H4 (cell line): ENCODE measurements around the gene CCDC149. TPM values are rescaled to one million over a fixed set of nuclear protein-coding genes. Genes with fewer than 3 reads are reported as not detected.
A peak's percentile ranks its signal among the peaks of the same experiment; 100 is the strongest.

Source experiments
- DNase-seq: peaks from one replicate; pipeline ENCODE4 v3.0.0-alpha.2; 2015; ENCODE audit warnings: low spot score
- total RNA-seq: library from RNA; depleted of rRNA; stranded (reverse); fragments of >200 nt; shearing (Covaris generic); gene quantifications from 2 replicates; pipeline ENCODE4 v1.2.3, GENCODE V29; 2014

CCDC149 gene
- total RNA-seq, 1 experiment from 2014 or later: 3.3 TPM

DNA sequence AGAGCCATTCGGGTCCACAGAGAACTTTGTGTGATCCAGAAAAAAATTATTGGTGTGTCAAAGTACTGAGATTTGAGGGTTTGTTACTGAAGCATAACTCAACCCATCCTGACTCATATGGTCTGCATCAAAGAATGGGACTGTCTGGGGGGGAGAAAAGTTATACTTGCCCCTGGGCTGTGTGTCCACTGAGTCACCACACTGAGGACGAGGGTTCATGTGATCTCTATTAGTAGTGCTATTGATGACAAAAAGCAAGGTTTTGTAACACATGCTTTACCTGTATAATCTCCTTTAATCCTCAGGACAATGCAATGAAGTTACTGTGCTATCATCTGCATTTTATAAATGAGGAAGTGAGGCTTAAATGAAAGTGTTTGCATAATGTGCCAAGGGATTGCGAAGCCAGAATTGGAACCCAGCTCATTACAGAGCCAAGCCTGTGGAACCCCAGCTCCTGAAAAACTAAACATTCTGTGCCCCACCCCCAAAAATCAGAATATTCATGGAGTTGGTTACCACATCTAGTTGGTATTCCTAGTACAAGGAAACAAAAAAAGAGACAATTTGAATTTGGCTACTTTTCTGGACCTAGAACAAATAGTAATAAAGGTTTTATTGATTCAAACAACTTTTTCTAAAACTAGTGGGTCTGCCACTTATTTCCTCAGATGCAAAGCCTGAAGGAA is 31.2 kb downstream of the CCDC149 start:
- no peak for DNase-seq

DNA sequence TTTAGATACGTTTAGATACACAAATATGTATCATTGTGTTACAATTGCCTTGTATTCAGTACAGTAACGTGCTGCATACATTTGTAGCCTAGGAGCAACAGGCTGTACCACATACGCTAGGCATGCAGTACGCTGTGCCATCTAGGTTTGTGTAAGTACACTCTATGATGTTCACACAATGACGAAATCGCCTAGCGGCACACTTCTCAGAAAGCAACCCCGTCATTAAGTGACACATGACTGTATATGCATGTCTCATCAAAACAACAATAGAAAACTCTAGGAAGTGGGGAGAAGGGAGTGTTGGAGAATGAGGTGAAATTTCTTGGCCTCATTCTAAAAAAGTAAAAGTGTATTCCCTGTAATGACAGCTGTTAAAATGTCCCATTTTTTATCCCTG is 32.7 kb downstream of the CCDC149 start:
- DNase-seq: no peak

DNA sequence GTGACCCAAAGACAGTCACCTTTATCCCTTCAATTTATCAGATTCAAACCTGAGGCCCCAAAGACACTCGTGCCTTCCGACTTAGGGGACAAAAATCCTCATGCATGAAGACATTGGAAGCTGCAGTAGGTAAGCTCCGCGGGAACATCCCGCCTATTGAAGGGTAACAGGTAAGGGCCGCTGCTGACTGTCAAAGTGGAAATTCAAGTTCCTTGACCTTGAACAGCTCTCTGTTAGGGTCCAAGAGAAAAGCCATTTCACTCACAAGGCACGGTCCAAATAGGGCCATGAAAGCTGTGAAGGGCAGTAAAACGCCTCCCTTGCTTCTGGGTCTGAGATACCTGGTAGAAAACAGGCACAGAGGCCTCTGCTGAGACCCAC is 34.2 kb downstream of the CCDC149 start:
- no peak for DNase-seq

DNA sequence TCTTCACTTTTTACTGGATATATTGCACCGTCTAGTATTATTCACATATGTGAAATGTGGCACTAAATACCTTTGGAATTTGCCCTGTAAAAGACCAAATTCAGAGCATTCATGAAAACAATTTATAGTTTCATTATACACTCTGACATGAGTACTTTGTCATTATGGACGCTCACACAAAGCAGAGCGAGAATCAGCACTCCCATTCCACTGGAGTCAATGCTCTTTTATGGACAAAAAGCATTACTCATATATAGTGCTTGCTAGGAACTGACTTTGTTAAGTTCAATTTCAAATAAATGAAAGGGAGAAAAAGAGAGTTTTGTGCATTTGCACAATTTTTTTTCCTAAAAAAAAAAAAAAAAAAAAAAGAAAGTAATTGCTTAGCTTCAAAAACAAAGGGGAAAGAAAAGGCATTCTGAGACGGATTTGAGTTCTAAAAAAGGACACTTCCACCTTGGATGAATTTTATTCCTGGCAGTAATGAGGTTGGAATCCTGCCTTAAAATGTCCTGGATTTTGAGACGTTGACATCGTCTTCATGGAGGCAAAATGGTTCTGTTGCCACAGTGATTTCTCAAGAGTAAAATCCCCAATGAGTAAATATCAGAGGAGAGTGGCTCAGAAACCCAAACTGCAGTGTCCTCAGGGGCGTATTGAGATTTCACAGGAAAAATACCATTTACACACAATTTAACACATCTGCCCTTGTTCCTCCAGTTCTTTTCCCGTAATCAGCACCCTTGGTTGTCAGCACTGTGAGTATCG is 34.8 kb downstream of the CCDC149 start:
- no peak for DNase-seq

DNA sequence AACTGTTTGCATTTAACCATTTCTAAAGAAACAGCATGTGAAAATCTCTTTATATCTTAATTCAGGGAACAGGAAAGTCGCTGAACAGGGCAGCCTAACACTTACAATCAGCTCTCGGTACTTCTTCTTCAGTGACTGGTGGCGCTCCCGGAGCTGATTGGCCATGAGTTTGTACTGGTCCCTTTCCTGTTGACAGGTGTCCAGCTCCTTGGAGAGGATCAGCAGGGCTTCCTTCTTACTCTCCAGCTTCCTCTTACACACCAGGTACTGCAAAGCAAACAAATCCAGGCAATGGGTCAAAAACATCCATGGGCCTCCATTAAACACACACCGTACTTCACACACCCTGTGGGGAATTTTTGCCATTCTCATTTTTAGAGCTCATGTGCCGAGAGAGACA is 36.4 kb downstream of the CCDC149 start:
- DNase-seq: no peak

DNA sequence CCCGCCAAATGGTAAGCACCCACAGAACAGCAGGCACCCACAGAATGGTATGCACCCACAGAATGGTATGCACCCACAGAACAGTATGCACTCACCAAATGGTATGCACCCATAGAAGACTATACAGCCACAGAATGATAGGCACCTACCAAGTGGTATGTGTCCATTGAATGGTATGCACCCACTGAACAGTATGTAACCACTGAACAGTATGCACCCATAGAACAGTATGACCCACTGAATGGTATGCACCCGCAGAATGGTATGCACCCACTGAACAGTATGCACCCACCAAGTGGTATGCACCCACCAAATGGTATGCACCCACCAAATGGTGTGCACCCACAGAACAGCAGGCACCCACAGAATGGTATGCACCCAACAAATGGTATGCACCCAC is 40.1 kb downstream of the CCDC149 start:
- no peak for DNase-seq

DNA sequence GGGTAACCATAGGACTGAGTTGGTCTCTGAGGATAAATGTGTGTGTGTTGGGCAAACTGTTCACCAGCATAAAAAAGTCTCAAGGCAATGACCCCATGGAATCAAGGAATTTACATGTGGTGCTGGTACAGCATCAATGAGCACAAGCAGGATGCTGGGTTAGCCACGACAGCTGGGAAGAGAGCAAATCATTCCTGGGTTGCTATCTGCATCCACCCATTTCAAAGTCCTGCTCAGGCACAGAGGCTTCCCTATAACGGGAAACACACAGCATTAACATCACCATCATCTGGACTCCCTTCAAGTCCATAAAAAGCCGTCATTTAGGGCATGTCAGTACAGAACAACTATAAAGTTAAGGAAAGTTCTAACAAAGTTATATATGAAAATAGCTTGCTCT is 41.6 kb downstream of the CCDC149 start:
- DNase-seq: no peak

DNA sequence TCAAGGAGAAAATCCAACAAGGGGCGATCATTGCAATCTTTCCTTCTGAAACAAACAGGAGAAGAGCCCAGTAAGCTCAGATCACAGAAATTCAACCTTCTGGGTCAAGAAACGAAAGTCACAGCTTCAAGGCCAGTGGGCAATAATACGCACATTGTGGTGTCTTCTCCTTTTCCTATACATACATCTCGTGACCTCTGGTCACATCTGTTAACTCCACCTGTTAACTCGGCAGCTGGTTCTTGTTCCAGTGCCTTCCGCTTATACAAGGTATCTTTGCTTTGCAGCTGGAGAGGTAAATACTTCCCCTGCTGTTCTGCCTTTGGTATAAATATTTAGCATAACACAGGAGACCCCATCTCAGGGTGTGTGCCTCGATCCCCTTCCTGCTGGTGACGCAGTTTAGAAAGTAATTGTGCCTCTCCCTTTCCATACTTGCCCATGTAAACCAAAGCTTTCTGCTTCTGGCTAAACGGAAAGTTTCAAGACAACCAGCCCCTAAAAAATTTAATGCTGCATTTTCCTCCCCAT is 45.0 kb downstream of the CCDC149 start:
- DNase-seq: no peak

DNA sequence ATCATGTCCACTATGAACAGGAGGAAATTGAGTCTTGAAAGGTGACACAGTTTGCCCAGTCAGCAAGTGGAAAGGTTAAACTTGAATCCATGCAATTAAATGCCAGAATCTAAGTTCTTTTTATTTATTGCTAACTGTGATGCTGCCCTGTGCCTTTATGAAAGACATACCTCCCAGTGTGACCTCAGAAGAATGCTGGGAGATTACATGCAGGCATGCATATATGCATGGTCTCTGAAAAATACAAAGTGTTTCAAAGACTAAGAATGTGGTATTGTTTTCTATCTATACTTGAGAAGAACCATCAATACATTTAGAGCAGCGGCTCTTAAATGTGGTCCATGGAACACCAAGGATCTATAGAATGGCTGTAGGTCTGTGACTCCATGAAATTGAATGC is 45.6 kb downstream of the CCDC149 start:
- no peak for DNase-seq

DNA sequence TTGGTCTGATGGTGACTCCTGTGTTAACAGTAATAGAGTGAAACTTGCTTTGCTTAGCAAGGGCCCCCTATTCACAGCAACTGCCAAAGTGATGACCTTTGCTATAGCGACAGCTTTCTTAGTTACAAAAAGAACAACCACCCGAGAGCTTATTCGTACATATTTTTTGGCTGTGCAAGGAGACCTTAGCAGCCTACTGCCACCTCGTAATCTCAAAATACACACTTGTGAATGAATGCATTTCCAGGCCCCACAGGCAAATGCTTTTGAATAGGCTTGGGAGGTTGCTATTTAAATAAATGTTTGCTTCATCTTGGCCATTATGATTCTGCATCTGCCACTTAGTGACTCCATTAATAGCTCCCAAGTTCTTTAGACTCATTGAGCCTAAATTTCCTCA is 47.4 kb downstream of the CCDC149 start:
- DNase-seq: no peak

DNA sequence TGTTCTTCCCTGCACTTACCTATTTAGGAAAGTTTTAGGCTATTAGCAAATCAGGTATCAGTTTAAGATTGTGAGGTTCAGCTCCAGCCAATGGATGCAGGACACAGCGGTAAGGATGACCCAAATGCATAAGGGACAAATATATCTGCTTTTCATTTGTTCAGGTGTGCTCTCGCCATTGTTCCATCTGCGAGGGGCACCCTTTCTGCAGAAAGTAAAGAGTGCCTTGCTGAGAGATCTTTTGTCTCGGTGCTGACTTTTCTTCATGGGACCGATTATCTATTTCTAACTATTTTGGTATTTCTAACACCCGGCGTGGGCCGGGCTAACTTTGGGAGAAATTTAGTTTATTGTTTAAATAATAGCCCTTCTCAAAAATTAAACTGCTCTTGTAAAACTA is 49.0 kb downstream of the CCDC149 start:
- DNase-seq: no peak

DNA sequence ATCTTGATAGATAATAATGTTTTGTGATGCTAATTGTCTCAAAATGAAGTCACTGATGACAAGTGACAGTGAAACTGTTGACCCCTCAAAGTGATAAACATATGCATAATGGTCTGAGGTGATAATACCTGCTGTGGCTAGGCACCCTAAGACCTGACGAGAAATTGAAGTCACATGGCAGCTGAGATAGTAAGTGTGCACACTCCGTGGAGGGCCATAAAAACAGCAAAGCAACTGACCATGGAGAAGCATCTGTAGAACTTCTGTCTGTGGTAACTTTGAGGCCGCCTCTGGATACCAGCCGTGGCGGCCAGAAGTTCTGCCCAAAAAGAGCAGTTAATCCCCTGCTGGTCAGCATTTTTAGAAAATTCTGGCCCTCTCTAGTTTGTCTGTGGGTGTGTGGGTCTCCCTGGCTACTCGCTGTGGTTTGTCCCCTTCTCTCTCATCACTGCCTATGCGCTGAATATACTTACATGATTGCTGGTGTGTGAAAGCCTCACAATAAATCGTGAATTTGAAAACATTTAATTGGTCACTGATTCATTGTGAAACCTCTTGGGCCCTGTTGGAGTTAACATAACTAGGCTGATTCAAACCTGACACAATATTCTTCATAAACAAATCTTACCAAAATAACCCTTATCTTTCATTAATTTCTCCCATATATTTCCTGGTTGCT is 50.6 kb downstream of the CCDC149 start:
- DNase-seq: no peak

DNA sequence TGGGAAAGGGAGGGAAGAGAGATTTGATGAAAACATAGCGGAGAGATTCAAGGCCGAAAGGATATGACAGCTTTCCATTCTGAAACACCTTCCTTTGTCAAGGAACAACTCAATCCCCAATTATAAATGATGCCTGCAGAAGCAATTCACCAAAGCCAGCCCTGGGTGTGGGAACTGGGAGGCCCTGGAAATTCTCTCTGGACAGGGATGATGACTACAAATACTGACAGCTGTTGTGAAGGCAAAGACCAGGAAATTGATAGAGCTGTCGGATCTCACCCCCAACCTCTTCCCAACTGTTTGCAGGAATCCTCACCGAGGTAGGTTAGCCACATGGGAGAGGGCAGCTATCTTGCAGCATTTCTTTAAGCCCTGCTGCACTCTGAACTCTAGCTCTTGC is 54.3 kb downstream of the CCDC149 start:
- DNase-seq: no peak

DNA sequence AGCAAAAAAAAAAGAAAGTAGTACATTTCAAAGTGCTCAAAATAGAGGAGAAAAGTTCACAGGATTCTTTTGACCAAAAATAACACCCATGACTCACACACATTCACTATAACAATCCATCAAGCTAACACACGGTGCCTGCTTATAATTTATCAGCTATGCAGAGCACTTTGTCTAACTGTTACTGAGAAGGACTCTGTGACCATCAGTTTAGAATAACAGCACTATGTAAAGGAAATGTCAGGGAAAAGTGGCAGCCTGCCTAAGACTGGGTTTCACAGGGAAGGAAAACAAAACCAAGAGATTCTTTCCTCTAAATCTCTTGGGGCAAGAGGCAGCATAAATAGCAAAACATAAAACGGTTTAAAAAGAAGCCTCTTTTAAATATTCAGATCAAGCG is 54.8 kb downstream of the CCDC149 start:
- peak; percentile 65 for DNase-seq

DNA sequence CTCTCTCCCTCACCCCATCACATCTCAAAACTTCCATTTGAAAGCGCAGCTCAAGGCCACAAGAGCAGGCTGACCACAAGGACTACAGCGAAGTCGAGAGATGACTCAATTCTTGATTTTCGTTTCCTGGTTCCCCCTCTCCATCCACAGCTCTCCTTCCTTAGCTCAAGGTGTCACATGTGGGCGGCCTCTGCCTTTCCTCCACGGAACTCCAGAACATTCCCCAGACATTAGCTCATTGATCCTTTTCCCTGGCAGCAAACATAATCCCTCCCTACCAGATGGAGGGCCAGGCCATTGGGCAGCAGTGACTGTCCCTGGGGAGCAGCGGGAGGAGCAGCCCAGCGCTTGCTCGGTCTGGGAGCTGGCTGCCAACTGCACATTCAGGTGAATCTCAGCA is 56.3 kb downstream of the CCDC149 start:
- DNase-seq: peak; percentile 88

DNA sequence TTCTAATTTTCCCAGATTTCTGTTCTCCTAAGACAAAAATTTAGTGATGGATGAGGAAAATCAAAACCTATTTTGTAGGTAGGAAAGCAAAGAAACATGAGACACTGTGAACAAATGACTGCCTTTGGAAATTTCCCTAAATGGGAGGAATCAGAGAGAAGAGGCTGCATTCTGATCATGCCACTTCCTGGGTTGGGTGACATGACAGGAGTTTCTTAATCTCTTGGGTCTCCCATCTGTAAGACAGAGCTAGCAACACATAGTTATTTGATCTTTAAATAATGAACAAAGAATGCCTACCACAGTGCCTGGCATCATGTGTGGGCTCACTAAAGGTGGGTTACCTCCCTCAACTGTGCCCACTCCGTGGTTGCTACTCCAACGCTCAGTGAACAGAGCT is 57.1 kb downstream of the CCDC149 start:
- no peak for DNase-seq

DNA sequence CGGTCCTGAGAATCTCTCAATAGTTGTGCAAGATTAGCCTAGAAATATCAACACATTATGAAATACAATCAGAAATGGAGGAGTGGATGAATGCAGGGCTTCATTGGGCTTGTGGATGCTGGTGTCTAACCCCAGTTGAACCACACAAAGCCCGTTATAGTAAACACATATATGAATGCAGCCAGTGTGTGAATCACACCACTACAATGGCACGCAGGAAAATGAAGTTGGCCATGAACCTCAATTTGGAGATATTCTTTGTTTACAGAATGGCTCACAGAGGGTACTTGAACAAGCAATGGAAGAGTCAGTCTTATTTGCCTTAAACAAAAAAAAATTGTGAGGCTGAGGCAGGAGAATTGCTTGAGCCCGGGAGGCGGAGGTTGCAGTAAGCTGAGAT is 59.7 kb downstream of the CCDC149 start:
- peak; percentile 88 for DNase-seq

DNA sequence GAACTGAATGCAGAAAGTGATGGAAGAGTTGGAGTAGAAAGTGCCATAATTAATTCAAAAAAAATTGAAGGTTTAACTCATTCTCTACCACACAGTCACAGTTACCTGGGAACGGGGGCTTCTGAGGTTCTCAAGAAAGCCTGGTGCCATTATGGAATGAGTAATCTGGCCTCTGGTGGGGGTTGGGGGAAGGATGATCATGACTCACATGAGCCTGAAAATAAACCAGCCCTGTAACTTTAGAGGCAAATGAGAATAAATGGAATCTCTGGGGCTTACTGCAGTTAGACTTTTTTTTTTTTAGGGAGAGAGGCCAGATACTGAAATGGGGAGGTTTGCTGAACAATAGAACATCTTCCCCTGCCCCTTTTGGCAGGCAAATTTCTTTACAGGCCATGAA is 62.2 kb downstream of the CCDC149 start:
- DNase-seq: peak; percentile 85

DNA sequence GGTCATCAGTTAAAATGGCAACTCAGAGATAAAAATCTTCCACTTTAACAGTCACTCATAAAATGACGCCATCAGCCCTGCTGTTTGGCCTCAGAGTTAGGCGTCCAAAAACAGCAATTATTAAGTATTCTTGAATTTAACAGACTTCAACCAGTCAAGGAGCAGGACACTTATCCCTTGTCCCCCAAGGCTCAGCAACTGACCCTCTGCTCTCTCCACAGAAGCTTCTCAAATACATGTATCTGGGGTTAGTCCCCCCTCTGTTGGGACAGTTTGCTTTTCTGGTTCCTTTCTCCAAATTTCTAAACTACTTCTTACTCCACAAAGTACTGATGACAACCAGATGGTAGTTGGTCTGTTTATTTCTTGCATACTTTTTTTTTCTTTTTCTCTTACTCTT is 63.1 kb downstream of the CCDC149 start:
- DNase-seq: no peak

DNA sequence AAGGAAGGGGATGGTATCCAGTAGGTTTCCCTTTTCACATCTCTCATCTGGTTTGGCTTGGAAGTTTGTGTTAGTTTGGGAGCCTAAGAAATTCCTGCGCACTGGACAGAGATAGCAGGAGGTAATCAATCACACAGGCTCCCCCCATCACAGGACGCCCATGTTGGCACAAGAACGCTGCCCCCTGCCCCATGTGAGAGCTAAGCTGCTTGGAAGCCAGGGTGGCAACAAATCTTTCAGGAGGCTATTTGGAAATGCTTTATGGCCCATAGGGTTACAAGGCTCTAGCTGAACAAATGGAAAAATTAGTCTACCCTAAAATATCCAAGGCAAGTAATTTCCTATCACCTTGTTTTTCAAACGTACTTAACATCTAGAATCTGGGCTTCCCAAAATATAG is 63.5 kb downstream of the CCDC149 start:
- no peak for DNase-seq

DNA sequence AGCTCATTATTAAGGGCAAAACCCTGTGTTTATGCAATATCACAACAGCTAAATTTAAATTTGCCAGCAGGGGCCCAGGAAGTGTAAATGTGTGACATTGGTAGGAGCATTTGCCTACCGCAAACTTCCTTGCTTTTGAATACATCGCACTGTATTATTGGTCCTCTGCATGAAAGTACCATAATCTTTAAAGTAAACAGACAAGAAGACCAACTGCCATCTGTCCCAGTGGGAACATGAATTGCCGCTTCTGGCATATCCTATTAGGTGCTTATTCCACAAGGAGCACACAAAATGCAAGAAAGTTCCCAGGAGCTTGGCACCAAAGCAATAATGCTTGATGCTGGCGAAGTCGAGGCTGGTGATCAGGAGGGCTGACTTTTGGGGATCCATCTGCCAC is 66.1 kb downstream of the CCDC149 start:
- DNase-seq: no peak

DNA sequence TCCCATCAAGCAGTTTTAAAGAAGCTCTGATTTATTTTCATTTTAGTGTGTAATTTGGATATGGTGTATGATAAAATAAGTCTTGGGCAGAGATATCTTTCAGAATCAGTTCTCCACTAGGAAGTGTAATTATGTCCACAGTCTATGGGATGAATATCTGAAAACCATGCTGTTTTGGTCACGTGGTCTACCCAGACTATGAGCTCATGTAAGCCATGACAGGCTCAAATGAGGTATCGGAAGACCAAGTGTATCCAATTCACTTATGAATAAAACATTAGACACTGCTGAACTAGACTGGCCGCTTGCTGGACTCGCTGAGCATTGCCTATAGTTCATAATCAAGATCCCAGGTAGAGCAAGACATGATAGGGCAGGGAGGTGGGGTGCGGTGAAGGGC is 66.9 kb downstream of the CCDC149 start:
- no peak for DNase-seq

DNA sequence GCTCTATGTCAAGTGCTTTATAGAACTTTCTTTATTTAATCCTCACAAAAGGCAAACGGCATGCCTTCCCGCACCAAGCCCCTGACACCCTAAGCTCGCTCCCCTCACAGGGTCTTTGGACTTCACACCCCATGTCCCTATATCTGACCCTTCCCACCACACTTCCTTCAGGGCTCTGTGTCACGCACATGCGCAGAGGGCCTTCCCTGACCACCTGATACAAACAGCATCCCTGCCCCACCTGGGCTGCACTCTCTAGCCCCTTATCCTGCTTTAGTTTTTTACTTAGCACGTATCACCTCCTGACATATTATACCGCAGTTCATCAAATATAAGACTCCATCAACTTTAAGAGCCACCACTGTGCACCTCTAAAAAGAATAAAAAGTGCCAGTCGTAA is 67.7 kb downstream of the CCDC149 start:
- no peak for DNase-seq
